HEK293T (cell line): ENCODE data around the gene GPR141.
A peak's percentile ranks its signal among the peaks of the same experiment; 100 is the strongest.

ENCODE experiments used
- CTCF ChIA-PET: fragments of 350-600 bp; formaldehyde crosslinking; extraction: SDS; loops from one replicate; lab custom pipeline; 2021; ENCODE audit warnings: antibody characterized with exemption, inconsistent platforms; lab: Yijun Ruan, JAX
- POLR2A ChIA-PET: fragments of 350-600 bp; formaldehyde crosslinking; extraction: SDS; loops from one replicate; lab custom pipeline; 2020; ENCODE audit warnings: antibody characterized with exemption, inconsistent platforms; lab: Yijun Ruan, JAX
- DNase-seq: peaks from one replicate; pipeline ENCODE4 v3.0.0; 2012; ENCODE audit warnings: mixed read lengths; ENCODE audit errors: extremely low spot score
- ARNT ChIP-seq: fragments of 450-650 bp; IDR thresholded peaks from 2 replicates; pipeline ENCODE4 v1.6.1; 2017; ENCODE audit warnings: mild to moderate bottlenecking
- BHLHE40 ChIP-seq: fragments of 450-650 bp; IDR thresholded peaks from 2 replicates; pipeline ENCODE4 v1.6.1; 2016; ENCODE audit warnings: mild to moderate bottlenecking, moderate library complexity, borderline replicate concordance
- CTBP1 ChIP-seq: fragments of 450-650 bp; IDR thresholded peaks from 2 replicates; pipeline ENCODE4 v1.6.1; 2016; ENCODE audit warnings: borderline replicate concordance
- ELF4 ChIP-seq: fragments of 450-650 bp; IDR thresholded peaks from 2 replicates; pipeline ENCODE4 v1.6.1; 2017; ENCODE audit warnings: antibody characterized with exemption
- FOXA1 ChIP-seq: fragments of 450-650 bp; IDR thresholded peaks from 2 replicates; pipeline ENCODE4 v1.6.1; 2016; ENCODE audit warnings: mild to moderate bottlenecking
- FOXK2 ChIP-seq: fragments of 450-650 bp; IDR thresholded peaks from 2 replicates; pipeline ENCODE4 v1.6.1; 2016; ENCODE audit warnings: mild to moderate bottlenecking
- FOXM1 ChIP-seq: fragments of 450-650 bp; IDR thresholded peaks from 2 replicates; pipeline ENCODE4 v1.6.1; 2017; ENCODE audit warnings: mild to moderate bottlenecking, borderline replicate concordance
- HDGF ChIP-seq: fragments of 450-650 bp; IDR thresholded peaks from 2 replicates; pipeline ENCODE4 v1.6.1; 2017; ENCODE audit warnings: antibody characterized with exemption, borderline replicate concordance
- L3MBTL2 ChIP-seq: fragments of 450-650 bp; conservative IDR thresholded peaks from 2 replicates; pipeline ENCODE4 v1.6.1; 2016; ENCODE audit warnings: mild to moderate bottlenecking
- LEF1 ChIP-seq: fragments of 450-650 bp; IDR thresholded peaks from 2 replicates; pipeline ENCODE4 v1.6.1; 2017; ENCODE audit warnings: mild to moderate bottlenecking, borderline replicate concordance
- NFRKB ChIP-seq: fragments of 450-650 bp; IDR thresholded peaks from 2 replicates; pipeline ENCODE4 v1.6.1; 2016; ENCODE audit warnings: mild to moderate bottlenecking, moderate library complexity
- SP1 ChIP-seq: fragments of 450-650 bp; IDR thresholded peaks from 2 replicates; pipeline ENCODE4 v1.6.1; 2017
- SUZ12 ChIP-seq: fragments of 450-650 bp; IDR thresholded peaks from 2 replicates; pipeline ENCODE4 v1.6.1; 2016; ENCODE audit warnings: mild to moderate bottlenecking
- TARDBP ChIP-seq: fragments of 450-650 bp; IDR thresholded peaks from 2 replicates; pipeline ENCODE4 v1.6.1; 2016
- ZNF384 ChIP-seq: fragments of 450-650 bp; IDR thresholded peaks from 2 replicates; pipeline ENCODE4 v1.6.1; 2016
- TF ChIP-seq, protein P1 (sequence below): fragments of 450-650 bp; IDR thresholded peaks from 2 replicates; pipeline ENCODE4 v1.6.1; 2016

The GPR141 gene

DNA sequence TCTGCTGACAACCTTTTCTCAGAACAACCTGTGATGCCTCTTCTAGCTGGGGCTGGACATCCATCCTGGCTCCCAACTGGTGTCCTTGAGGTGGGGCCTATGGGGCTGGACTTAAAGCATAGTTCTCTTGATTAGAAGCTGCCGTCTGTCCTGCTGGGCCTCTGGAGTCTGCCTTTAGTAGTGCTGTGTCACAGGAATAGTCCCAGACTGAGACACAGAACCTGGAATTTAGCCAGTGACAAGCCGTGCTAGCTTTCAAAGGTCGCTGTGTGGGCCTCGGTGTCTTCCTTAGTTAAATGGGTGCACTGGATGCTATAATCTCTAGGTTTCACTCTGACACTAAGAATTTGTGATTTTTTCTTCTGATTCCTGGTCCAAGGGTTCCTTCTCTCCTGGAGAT lies 41.2 kb downstream of the GPR141 start:
- ChIA-PET CTCF (no interaction called here), POLR2A (no interaction called here)
- TF ChIP-seq ZNF384 (no peak), L3MBTL2 (no peak), ARNT (no peak), HDGF (no peak), FOXM1 (no peak), SUZ12 (no peak), CTBP1 (no peak), LEF1 (no peak), ELF4 (no peak), BHLHE40 (no peak), SP1 (no peak), FOXK2 (no peak)
- TF ChIP-seq, protein P1, sequence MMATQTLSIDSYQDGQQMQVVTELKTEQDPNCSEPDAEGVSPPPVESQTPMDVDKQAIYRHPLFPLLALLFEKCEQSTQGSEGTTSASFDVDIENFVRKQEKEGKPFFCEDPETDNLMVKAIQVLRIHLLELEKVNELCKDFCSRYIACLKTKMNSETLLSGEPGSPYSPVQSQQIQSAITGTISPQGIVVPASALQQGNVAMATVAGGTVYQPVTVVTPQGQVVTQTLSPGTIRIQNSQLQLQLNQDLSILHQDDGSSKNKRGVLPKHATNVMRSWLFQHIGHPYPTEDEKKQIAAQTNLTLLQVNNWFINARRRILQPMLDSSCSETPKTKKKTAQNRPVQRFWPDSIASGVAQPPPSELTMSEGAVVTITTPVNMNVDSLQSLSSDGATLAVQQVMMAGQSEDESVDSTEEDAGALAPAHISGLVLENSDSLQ = no peak
- DNase-seq = no peak

DNA sequence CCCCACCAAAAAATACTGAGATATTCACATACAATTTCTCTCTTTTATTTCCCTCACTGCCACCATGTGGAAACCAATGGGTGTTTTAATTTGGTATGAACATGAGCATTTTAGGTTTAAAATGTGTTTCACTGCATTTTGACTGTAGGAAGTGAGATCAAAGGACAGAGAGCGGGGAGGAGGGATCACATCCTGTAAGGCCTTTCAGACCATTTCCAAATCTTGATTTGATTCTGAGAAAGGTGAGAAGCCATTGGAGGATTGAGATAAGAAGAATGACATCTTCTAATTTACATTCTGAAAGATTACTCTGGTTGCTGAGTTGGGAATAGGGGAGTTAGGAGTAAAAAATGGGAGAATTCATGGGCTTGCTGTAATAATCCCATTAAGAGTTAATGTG lies 42.5 kb downstream of the GPR141 start:
- DNase-seq = no peak
- POLR2A ChIA-PET = no interaction called here
- no peak for TF ChIP-seq ZNF384
- no peak for TF ChIP-seq SUZ12
- no peak for TF ChIP-seq CTBP1
- no peak for TF ChIP-seq FOXK2
- TF ChIP-seq HDGF = no peak
- no peak for TF ChIP-seq FOXA1
- TF ChIP-seq ELF4 = no peak
- TF ChIP-seq ARNT = no peak
- TF ChIP-seq SP1 = no peak
- TF ChIP-seq TARDBP = no peak
- no peak for TF ChIP-seq LEF1
- no peak for TF ChIP-seq NFRKB
- TF ChIP-seq, protein P1 = no peak
- TF ChIP-seq FOXM1 = no peak
- TF ChIP-seq L3MBTL2 = no peak
- TF ChIP-seq BHLHE40 = no peak
- CTCF ChIA-PET = no interaction called here

DNA sequence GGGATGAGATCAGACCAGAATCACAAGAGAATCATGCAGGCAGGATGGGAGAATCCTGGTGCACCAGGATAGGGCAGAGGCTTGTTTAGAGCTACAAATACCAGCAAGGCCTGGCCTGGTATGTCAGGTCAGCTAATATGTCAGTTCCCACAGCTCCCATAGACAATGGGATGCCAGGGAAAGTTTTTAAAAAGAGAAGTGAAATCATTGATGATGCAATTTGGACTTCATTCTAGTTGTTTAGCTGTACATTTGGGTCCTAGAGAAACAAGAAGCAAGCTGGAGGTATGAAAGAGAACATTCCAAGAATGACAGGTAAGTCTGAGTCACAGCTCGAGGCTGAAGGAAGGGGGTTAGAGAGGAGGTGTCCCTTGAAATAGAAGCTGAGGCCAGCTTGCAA lies 45.2 kb downstream of the GPR141 start:
- POLR2A ChIA-PET = no interaction called here
- TF ChIP-seq, protein P1 = no peak
- TF ChIP-seq ZNF384 (no peak), CTBP1 (no peak), BHLHE40 (no peak), FOXA1 (no peak), FOXK2 (no peak), SP1 (no peak), TARDBP (no peak), SUZ12 (no peak), FOXM1 (no peak), ARNT (no peak), L3MBTL2 (no peak), HDGF (no peak), NFRKB (no peak), LEF1 (no peak), ELF4 (no peak)
- DNase-seq = no peak
- CTCF ChIA-PET = no interaction called here

DNA sequence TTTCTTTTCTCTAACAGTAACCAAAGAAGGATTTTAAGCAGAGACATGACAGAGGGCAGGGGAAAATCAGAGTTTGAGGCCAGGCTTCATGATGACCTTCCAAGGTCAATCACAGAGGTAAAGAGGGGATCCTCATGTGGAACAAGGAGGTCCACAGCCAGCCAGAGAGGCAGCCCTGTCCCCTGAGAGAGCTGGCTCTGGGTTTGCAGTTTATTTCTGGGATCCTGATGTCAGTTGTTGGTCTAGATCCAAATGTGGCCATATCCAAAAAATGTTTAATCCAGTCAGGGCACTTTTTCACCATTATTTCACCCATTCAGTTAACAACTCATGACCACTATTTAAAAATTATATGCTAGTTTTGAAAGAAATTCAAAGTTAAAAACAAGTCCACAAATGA lies 45.6 kb downstream of the GPR141 start:
- CTCF ChIA-PET = interaction anchor here (0.6 kb wide), 1 partner anchor 9 kb away, joined by 3 read pairs; no protein-coding TSS in a partner anchor
- TF ChIP-seq FOXA1 = no peak
- no peak for TF ChIP-seq NFRKB
- no peak for DNase-seq
- POLR2A ChIA-PET = no interaction called here

DNA sequence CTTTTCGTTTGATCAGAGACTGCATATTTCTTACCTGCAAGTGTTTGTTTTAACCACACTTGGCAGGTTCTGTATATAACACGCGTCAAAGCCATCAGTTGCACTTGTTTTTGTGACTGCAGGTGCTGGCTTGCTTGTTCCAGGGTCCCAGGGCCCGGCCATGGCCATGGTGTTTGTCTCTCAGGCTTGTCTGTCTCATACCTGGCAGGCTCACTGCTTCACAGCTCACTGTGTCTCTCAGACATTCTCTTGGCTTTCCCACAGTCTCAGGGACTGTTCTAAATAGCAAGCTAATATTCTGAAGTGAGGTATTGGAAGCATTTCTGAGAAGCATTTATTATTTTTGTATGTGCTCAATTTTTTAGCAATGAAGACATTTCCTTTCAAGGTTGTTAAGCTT lies 46.9 kb downstream of the GPR141 start:
- DNase-seq = no peak
- ChIA-PET POLR2A (no interaction called here), CTCF (interaction anchor here (0.7 kb wide), 2 partner anchors 86 to 637 kb away, joined by 3 to 4 read pairs; no protein-coding TSS in a partner anchor)
- no peak for TF ChIP-seq FOXM1
- no peak for TF ChIP-seq ELF4
- TF ChIP-seq TARDBP = no peak
- no peak for TF ChIP-seq NFRKB
- no peak for TF ChIP-seq HDGF
- TF ChIP-seq ARNT = no peak
- no peak for TF ChIP-seq FOXK2
- TF ChIP-seq L3MBTL2 = no peak
- no peak for TF ChIP-seq SUZ12
- TF ChIP-seq ZNF384 = no peak
- no peak for TF ChIP-seq LEF1
- TF ChIP-seq BHLHE40 = no peak
- no peak for TF ChIP-seq CTBP1
- TF ChIP-seq FOXA1 = no peak
- no peak for TF ChIP-seq SP1
- TF ChIP-seq, protein P1 = no peak

DNA sequence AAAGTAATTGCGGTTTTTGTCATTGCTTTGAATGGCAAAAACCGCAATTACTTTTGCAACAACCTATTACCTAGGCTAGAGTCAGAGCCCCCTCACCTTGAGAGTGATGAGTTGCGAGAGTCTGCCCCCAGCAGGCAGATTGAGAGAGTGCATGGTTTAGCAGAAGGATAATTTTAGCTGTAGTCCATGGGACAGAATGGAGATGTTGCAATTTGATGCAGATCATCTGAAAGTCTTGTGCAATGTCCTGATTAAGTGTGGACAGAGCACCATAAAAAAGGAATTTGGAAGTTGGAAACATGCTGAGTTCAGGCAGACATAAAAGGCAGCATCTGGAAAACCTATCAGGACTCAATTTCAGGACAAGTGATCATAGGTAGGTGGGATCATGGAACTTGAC lies 48.7 kb downstream of the GPR141 start:
- ChIA-PET CTCF (interaction anchor here (0.5 to 1.0 kb wide), 3 partner anchors 27 to 550 kb away, joined by 3 read pairs; no protein-coding TSS in a partner anchor), POLR2A (no interaction called here)
- TF ChIP-seq FOXA1 (no peak), ELF4 (peak; percentile 64; the same call in 1 of the 2 replicates)
- DNase-seq = peak; percentile 63
